Left ventricle myocardium inferior (tissue), 1 donor: Measurements from ENCODE around the gene FHIP2A. TPM values are rescaled to one million over a fixed set of nuclear protein-coding genes. Genes with fewer than 3 reads are reported as not detected.
"Not testable (repeated sequence)": the region's sequence is repeated elsewhere in the genome, so short reads cannot be mapped to it uniquely, and the experiment has no call there.

Experiments used
- DNase-seq: peaks from one replicate; pipeline ENCODE4 v3.0.0-alpha.2; 2020
- H3K27ac ChIP-seq: fragments of 200-600 bp; replicated peaks from 2 replicates; pipeline ENCODE4 v1.8.0; 2021
- H3K27me3 ChIP-seq: fragments of 200-600 bp; 2 replicates; pipeline ENCODE4 v1.8.0; 2021; ENCODE audit warnings: low read depth
- H3K36me3 ChIP-seq: fragments of 200-600 bp; 2 replicates; pipeline ENCODE4 v1.8.0; 2021
- H3K4me1 ChIP-seq: fragments of 200-600 bp; 2 replicates; pipeline ENCODE4 v1.8.0; 2021
- H3K4me3 ChIP-seq: fragments of 200-600 bp; 2 replicates; pipeline ENCODE4 v1.8.0; 2021; ENCODE audit warnings: mild to moderate bottlenecking, moderate library complexity
- H3K9me3 ChIP-seq: fragments of 200-600 bp; replicated peaks from 2 replicates; pipeline ENCODE4 v1.8.0; 2021
- intact Hi-C: fragments of 100-400 bp; cut with micrococcal nuclease; formaldehyde crosslinking; loops from one replicate; pipeline ENCODE4 v1.11.0; 2022
- total RNA-seq: library from RNA; stranded (reverse); fragmentation: NEBNext Ultra II Directional; extraction: Animal tissue kit (Norgen Biotek cat#: 25700); gene quantifications from one replicate; pipeline ENCODE4 v1.2.1, GENCODE V29; 2021
- TF ChIP-seq, protein P1 (sequence below): fragments of 200-600 bp; IDR thresholded peaks from 2 replicates; pipeline ENCODE4 v1.8.0; 2021; ENCODE audit warnings: antibody characterized with exemption, mild to moderate bottlenecking, borderline replicate concordance
- donor health status: DM: no; HTN: yes; CAD: no; lungs with severe emphysema.

Gene FHIP2A
- total RNA-seq, 1 donor from 2014 or later, result 26.6 TPM

DNA sequence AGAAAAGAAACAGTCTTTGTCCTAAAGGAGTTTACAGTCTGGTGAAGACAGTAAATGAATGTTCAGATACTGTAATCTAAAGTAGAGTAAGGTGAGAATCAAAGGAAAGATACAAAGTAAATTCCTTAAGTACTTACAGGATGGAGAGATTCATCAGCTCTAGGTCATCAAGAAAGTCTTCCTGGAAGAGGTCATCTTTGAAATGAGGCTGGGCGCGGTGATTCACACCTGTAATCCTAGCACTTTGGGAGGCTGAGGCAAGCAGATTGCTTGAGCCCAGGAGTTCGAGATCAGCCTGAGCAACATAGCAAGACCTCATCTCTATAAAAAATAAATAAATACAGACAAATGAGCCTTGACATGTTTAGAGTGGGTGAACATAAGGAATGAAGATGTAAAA, 18.3 kb downstream of the FHIP2A start:
- H3K27ac ChIP-seq, result no peak overlapping the region
- no peaks in the 10 kb centered on the region for H3K27me3 ChIP-seq
- H3K36me3 ChIP-seq, result peaks cover 96% of the 10 kb centered on the region
- no peaks in the 10 kb centered on the region for H3K4me1 ChIP-seq
- TF ChIP-seq, protein P1, sequence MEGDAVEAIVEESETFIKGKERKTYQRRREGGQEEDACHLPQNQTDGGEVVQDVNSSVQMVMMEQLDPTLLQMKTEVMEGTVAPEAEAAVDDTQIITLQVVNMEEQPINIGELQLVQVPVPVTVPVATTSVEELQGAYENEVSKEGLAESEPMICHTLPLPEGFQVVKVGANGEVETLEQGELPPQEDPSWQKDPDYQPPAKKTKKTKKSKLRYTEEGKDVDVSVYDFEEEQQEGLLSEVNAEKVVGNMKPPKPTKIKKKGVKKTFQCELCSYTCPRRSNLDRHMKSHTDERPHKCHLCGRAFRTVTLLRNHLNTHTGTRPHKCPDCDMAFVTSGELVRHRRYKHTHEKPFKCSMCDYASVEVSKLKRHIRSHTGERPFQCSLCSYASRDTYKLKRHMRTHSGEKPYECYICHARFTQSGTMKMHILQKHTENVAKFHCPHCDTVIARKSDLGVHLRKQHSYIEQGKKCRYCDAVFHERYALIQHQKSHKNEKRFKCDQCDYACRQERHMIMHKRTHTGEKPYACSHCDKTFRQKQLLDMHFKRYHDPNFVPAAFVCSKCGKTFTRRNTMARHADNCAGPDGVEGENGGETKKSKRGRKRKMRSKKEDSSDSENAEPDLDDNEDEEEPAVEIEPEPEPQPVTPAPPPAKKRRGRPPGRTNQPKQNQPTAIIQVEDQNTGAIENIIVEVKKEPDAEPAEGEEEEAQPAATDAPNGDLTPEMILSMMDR, result no peak
- intact Hi-C loops, result no loop called here
- no peak overlapping the region for H3K4me3 ChIP-seq
- no peak for DNase-seq
- H3K9me3 ChIP-seq, result no peaks in the 10 kb centered on the region

GRCh38 chr10:114845978-114846693, 24.6 kb downstream of the FHIP2A start:
- no peaks in the 10 kb centered on the region for H3K4me1 ChIP-seq
- peaks cover 98% of the 10 kb centered on the region for H3K36me3 ChIP-seq
- H3K27ac ChIP-seq, result no peak overlapping the region
- TF ChIP-seq, protein P1, result no peak
- no peaks in the 10 kb centered on the region for H3K27me3 ChIP-seq
- no peak for DNase-seq
- no peak overlapping the region for H3K4me3 ChIP-seq
- H3K9me3 ChIP-seq, result no peaks in the 10 kb centered on the region
- intact Hi-C loops, result no loop called here

- H3K27me3 ChIP-seq, DNase-seq, H3K4me3 ChIP-seq, intact Hi-C loops, H3K9me3 ChIP-seq, H3K4me1 ChIP-seq, H3K27ac ChIP-seq: not testable (repeated sequence)
- peaks cover 95% of the 10 kb centered on the region for H3K36me3 ChIP-seq
Observed at GRCh38 chr10:114847517-114847916, 25.9 kb downstream of the FHIP2A start.

- TF ChIP-seq, protein P1, result no peak
- no peak for DNase-seq
- Histone ChIP-seq H3K27me3 (no peaks in the 10 kb centered on the region), H3K9me3 (no peaks in the 10 kb centered on the region), H3K4me1 (no peaks in the 10 kb centered on the region), H3K27ac (no peak overlapping the region), H3K4me3 (no peak overlapping the region), H3K36me3 (peaks cover 94% of the 10 kb centered on the region)
- intact Hi-C loops, result no loop called here
Observed at GRCh38 chr10:114849674-114850073, 28.1 kb downstream of the FHIP2A start.

GRCh38 chr10:114850126-114850525, 28.5 kb downstream of the FHIP2A start:
- H3K36me3 ChIP-seq, result peaks cover 93% of the 10 kb centered on the region
- no peaks in the 10 kb centered on the region for H3K27me3 ChIP-seq
- intact Hi-C loops, result no loop called here
- H3K4me3 ChIP-seq, result no peak overlapping the region
- DNase-seq, result no peak
- no peaks in the 10 kb centered on the region for H3K9me3 ChIP-seq
- H3K4me1 ChIP-seq, result no peaks in the 10 kb centered on the region
- TF ChIP-seq, protein P1, result no peak
- no peak overlapping the region for H3K27ac ChIP-seq

DNA sequence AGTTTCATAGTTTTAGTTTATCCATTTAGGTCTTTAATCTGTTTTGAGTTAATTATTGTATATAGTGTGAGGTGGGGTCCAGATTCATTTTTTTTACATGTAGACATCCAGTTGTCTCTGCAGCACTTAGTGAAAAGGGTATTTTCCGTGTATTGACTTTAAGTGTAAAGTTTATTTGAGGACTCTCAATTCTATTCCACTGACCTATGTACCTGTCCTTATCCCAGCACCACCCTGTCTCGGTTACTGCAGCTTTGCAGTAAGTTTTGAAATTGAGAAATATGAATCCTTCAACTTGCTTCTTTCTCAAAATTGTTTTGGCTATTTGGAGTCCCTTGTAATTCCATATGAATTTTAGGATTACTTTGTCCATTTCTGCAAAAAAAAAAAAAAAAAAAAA, 29.8 kb downstream of the FHIP2A start:
- Histone ChIP-seq H3K27ac (no peak overlapping the region), H3K4me1 (peaks cover 7% of the 10 kb centered on the region), H3K9me3 (no peaks in the 10 kb centered on the region), H3K27me3 (no peaks in the 10 kb centered on the region), H3K36me3 (peaks cover 93% of the 10 kb centered on the region), H3K4me3 (no peak overlapping the region)
- intact Hi-C loops, result no loop called here
- no peak for DNase-seq
- TF ChIP-seq, protein P1, result no peak
